Keratinocyte (primary cell): ENCODE data around the gene THAP10.

Source experiments
- EZH2 ChIP-seq: IDR thresholded peaks from one replicate; pipeline ENCODE4 v1.6.1; 2012; ENCODE audit warnings: inconsistent platforms, mild to moderate bottlenecking, low read length, moderate library complexity
- TF ChIP-seq, protein P1 (sequence below), 3 experiments: IDR thresholded peaks in 1 of 3; conservative IDR thresholded peaks in 1 of 3; optimal IDR thresholded peaks in 1 of 3; 2 replicates in 2 of 3; 3 replicates in 1 of 3; pipeline versions ENCODE3 to v1.5.1; 2011; ENCODE audit warnings: low read length in 3 of 3, mild to moderate bottlenecking in 3 of 3, moderate library complexity in 2 of 3, control low read depth in 1 of 3, inconsistent platforms in 1 of 3; ENCODE audit not compliant: insufficient read depth in 2 of 3; ENCODE audit errors: extremely low read depth in 1 of 3

DNA sequence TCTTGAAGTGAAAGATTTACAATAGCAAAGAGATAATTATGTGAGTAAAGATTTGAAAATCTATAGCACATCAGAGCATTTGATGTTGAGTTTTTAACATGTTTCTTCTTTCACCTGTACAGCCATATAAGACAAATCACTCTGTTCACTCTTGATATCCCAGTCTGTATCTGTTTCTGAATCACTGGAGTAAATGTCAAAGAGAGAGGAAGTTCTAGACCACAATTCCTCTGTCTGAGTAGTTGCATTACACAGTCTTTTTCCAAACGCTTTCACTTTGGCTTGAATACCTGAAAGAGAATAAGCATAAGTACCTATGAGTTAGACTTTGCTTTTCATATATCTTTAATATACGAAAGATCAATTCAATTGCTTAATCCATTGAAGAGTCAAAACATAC, 9.9 kb downstream of the THAP10 start:
- TF ChIP-seq, protein P1, sequence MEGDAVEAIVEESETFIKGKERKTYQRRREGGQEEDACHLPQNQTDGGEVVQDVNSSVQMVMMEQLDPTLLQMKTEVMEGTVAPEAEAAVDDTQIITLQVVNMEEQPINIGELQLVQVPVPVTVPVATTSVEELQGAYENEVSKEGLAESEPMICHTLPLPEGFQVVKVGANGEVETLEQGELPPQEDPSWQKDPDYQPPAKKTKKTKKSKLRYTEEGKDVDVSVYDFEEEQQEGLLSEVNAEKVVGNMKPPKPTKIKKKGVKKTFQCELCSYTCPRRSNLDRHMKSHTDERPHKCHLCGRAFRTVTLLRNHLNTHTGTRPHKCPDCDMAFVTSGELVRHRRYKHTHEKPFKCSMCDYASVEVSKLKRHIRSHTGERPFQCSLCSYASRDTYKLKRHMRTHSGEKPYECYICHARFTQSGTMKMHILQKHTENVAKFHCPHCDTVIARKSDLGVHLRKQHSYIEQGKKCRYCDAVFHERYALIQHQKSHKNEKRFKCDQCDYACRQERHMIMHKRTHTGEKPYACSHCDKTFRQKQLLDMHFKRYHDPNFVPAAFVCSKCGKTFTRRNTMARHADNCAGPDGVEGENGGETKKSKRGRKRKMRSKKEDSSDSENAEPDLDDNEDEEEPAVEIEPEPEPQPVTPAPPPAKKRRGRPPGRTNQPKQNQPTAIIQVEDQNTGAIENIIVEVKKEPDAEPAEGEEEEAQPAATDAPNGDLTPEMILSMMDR (optimal IDR thresholded peaks at IDR 0.05 in 1 of 3, IDR thresholded peaks at IDR 0.05 in 1 of 3, conservative IDR thresholded peaks at IDR 0.05 in 1 of 3; ENCODE audit: extremely low read depth in 1 of 3, insufficient read depth in 2 of 3, low read length in 3 of 3) = no peak
- TF ChIP-seq EZH2 = no peak
